Measurements from ENCODE around the gene TMEM212.

TMEM212 gene

DNA sequence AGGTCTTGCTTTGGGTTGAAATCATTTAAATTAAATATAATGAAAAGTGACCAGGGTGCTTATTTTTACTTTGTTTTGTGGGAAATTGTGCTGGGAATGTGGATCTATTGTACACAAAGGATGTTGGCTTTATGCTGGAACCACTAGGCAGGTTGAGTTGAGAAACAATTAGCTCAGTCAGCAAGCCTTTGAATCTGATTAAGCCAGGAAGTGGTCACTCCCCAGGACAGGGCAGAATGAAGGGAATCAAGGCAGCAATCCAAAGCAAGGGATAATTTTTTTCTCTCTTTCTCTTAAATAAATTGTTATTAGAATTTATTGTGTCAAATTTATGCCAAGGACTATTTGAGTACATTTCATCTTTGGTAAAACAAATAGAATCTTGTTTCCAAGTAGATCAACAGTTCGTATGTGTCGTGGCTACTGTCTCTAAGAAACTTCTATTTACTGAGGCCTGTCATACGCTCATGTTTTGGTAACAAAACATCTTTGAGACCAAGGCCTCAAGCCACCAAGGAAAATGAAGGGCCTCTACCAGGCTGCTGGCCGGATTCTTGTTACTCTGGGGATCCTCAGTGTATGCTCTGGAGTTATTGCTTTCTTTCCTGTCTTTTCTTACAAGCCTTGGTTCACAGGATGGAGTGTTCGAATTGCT lies at the start of gene TMEM212:
Gene TMEM212 (plus strand): TSS at position 486 of the 655 bp plus-strand sequence. CDS start 35 bp downstream, at position 521.
- DNase-seq = no peak

DNA sequence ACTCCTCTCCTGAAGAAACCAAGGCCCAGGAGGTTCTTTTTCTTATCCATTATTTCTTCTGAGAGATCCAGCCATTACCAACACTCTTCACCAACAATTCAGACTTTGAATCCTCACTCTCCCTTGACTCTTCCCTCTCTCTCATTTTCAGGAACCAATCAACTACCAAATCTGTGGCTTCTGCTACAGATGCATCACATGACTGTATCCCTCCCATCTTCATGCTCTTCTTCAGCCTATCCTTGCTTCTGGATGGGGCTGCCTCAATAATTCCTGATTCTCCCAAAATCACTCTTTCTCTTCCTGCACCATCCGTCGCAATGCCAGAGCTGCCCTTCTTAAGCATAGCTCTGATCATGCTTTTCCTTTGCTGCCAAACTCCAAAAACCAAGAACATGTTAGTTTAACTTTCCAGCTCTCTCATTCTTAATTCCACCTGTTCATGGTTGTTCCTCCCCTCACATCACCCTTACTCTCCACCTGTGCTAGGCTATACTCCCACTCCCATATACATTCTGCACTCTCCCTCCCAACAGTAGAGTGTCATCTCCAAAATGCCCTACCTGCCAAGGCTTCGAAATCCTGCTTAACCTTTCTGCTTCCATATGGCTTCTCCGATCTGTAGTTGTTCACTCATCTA lies 46.4 kb upstream of the TMEM212 start:
- no peak for DNase-seq

GRCh38 chr3:171797265-171797679 lies 45.9 kb upstream of the TMEM212 start:
- DNase-seq = no peak

- DNase-seq = no peak
Measured at GRCh38 chr3:171797873-171798272, 45.3 kb upstream of the TMEM212 start.

DNA sequence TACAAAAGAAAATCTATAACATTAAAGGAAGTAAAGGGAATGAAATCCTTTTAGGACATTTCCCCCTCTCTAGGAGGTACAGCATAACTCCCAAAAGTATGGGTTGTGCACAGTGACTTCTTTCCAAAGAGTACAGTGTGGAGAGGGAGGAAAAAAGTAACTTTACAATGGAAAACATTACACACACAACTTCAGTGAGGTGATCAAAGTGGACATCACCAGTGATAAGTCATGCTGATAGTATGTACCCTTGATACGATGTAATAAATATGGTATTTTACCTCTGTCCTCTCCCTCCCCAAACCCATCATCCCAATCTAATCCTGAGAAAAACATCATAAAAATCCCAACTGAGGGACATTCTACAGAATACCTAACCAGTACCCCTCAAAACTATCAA lies 43.6 kb upstream of the TMEM212 start:
- no peak for DNase-seq

- DNase-seq = no peak
Measured at GRCh38 chr3:171801738-171802589, 41.2 kb upstream of the TMEM212 start.

DNA sequence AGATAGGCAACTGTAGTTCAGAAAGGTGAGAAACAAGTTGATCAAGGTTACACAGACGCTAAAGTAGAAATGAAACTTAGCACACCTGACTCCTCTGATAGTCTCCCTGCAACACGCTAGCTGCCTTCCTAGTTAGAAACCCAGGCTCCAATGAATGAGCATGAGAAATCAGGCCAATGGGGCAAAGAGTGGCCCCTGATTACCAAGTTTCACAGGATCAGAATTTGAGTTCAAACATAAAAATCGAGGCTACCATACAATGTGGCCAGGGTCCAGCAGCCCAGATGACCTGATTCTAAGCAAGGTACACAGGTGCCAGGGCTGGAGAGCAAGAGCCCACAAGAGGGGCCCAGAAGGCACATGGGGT lies 40.6 kb upstream of the TMEM212 start:
- DNase-seq = no peak

DNA sequence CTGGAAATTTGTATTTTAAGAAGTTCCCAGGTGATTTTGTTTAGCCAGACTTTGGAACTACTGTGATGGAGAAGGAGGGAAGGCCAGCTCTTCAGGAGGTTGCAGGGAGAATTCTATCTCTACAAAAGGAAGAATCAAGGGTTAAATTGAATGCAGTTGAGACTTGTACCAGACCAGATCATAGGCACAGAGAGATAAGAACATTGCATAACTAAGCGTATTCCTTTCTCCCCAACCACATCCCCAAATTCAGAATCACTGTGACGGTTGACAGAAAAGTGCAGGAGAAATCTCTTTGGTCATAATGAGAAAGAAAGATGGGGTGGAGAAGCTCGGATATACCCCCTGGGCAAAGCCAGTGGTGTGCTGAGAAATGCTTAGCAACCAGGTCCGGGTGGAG lies 40.1 kb upstream of the TMEM212 start:
- DNase-seq = no peak

- no peak for DNase-seq
Measured at GRCh38 chr3:171804618-171805389, 38.3 kb upstream of the TMEM212 start.

- no peak for DNase-seq
Measured at GRCh38 chr3:171805687-171806086, 37.5 kb upstream of the TMEM212 start.

DNA sequence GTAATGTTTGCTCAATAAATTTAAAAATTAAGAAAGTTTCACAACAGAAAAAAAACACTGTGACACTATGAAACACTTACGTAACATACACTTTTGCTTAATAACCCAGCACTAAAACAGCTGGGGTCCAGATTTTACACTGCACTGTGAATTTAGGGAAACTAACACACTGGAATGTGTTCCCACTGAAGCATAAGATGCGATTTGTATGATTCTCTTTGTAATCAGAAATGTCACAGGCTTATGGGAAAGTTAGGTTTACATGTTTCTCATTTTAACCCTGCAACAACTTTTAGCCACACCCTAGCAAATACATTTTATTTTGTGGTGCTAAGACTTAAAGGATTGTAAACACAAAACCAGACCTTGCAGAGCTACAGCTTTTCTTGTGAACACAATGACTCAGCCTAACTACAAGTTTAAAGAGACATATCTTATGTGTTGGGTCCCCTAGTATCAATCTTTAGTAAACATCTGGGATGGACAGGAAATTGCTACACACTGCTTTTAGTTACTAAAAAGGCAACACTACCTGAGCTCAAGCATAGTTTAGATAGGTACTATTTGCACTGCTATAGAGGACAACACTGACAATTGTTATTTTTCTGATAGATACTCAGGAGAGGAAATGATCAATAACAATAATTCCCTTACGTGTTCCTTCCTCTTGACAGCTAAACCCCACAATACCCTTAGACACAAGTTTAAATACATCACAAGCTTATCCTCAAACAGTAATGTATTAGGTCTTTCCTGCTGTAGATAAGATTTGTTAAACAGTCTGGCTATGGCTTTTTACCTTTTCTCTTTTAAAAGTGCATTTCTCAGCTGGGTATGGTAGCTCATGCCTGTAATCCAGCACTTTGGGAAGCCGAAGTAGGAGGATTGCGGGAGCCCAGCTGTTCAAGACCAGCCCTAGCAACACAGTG lies 36.7 kb upstream of the TMEM212 start:
- no peak for DNase-seq

- no peak for DNase-seq
Measured at GRCh38 chr3:171807129-171807675, 35.9 kb upstream of the TMEM212 start.

DNA sequence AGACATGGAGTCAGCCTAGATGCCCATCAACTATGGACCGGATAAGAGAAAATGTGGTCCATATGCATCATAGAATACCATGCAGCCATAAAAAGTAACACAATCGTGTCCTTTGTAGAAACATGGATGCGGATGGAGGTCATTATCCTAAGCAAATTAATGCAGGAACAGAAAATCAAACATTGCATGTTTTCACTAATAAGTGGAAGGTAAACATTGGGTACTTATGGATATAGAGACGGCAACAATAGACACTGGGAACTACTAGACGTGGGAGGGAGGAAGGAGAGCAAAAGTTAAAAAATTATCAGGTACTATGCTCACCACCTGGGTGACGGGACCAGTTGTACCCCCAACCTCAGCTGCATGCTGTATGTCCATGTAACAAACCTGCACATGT lies 35.3 kb upstream of the TMEM212 start:
- DNase-seq = no peak

DNA sequence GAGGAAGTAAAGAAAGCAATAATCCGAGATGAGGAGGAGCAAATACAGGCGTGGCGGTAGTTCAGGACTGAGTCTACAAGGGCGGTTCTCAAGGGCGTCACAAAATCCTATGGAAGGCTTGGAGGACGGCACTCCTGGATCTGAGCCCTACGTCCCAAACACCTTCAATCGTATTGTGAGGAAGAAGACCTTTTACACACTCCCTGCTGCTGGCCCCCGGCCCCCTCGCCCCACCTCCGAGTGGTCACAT lies 33.6 kb upstream of the TMEM212 start:
- no peak for DNase-seq

GRCh38 chr3:171809861-171810628 lies 33.1 kb upstream of the TMEM212 start, which contains the start of gene PLD1:
Gene PLD1 (minus strand): TSS chr3:171810483. CDS start chr3:171738051, 72,432 bp downstream.
- peak; percentile 68 for DNase-seq

- no peak for DNase-seq
Measured at GRCh38 chr3:171810629-171811294, 32.4 kb upstream of the TMEM212 start.

DNA sequence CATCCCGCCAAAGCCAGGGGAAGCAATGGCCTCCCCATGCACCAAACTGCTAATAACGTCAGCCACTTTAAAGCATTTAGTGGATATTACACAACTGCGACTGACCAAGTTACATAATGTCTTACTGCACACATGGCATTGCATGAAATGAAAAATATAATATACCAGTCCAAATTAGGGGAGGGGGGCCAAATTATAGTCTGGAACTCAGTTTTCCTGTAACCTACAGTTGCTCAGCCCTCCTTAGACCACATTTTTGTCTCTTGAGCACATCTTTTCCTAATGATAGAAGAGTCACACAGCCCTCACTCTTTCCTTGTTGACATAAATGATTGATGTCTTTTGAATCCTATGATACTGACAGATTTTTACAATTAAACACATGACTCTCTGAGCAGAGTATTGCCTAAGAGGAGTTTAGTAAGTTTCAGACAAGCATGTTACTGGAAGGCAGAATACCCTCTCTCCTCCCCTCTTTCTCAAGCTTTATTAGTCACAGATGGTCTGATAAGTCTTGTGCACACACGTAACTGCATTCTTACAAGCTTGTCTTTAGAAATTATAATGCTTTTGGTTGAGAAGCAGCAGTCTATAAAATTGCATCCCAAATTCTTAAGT lies 31.7 kb upstream of the TMEM212 start:
- DNase-seq = no peak

GRCh38 chr3:171811913-171812335 lies 31.2 kb upstream of the TMEM212 start:
- DNase-seq = no peak

- no peak for DNase-seq
Measured at GRCh38 chr3:171812811-171813210, 30.3 kb upstream of the TMEM212 start.

Measured in NCI-H1048 (cell line).